PC-9 (cell line): ENCODE data around the gene SYCE1. TPM values are rescaled to one million over a fixed set of nuclear protein-coding genes. Genes with fewer than 3 reads are reported as not detected.
"Not testable (repeated sequence)": the region's sequence is repeated elsewhere in the genome, so short reads cannot be mapped to it uniquely, and the experiment has no call there.

ENCODE experiments used
- BruUV-seq: library from RNA; stranded (reverse); fragments of 400-500 nt; replicated peaks from 2 replicates; lab custom pipeline; 2021; lab: Mats Ljungman, UMichigan
- CTCF ChIA-PET: fragments of 300-600 bp; sonication (Branson Sonifier 250); formaldehyde crosslinking; loops from one replicate; lab custom pipeline; 2022; ENCODE audit warnings: antibody characterized with exemption; lab: Charles Lee
- POLR2A ChIA-PET: fragments of 300-600 bp; sonication (Branson Sonifier 250); formaldehyde crosslinking; loops from one replicate; lab custom pipeline; 2022; ENCODE audit warnings: antibody characterized with exemption; ENCODE audit not compliant: unreplicated experiment; lab: Charles Lee
- DNase-seq, 2 experiments: peaks; one replicate each; pipeline versions ENCODE4 v3.0.0 to v3.0.0-alpha.2; 2015 to 2022; ENCODE audit warnings: mixed read lengths in 1 of 2
- H2AFZ ChIP-seq: fragments of 200-600 bp; sonication (generic); 2 replicates; pipeline ENCODE4 v1.8.1; 2017; ENCODE audit warnings: antibody characterized with exemption
- H3F3A ChIP-seq: fragments of 200-600 bp; sonication (generic); 2 replicates; pipeline ENCODE4 v1.8.1; 2017; ENCODE audit warnings: antibody characterized with exemption, mild to moderate bottlenecking, low read depth; ENCODE audit not compliant: insufficient read depth
- H3K27ac ChIP-seq: fragments of 200-600 bp; sonication (generic); 2 replicates; pipeline ENCODE4 v1.6.1; 2016; ENCODE audit warnings: mixed run types
- H3K27me3 ChIP-seq: fragments of 200-600 bp; sonication (generic); 2 replicates; pipeline ENCODE4 v1.6.1; 2016; ENCODE audit warnings: low read depth, mixed run types; ENCODE audit not compliant: insufficient read depth
- H3K36me3 ChIP-seq: fragments of 200-600 bp; sonication (generic); 2 replicates; pipeline ENCODE4 v1.6.1; 2016; ENCODE audit warnings: low read depth, mixed run types
- H3K4me1 ChIP-seq: fragments of 200-600 bp; sonication (generic); replicated peaks from 2 replicates; pipeline ENCODE4 v1.6.1; 2016; ENCODE audit warnings: mixed run types; ENCODE audit not compliant: insufficient read depth
- H3K4me2 ChIP-seq: fragments of 200-600 bp; sonication (generic); 2 replicates; pipeline ENCODE4 v1.6.1; 2017; ENCODE audit warnings: mixed run types
- H3K4me3 ChIP-seq: fragments of 200-600 bp; sonication (generic); 2 replicates; pipeline ENCODE4 v1.6.1; 2016; ENCODE audit warnings: mixed run types
- H3K79me2 ChIP-seq: fragments of 200-600 bp; sonication (generic); 2 replicates; pipeline ENCODE4 v1.6.1; 2017; ENCODE audit warnings: low read depth, mixed run types
- H3K9me2 ChIP-seq: fragments of 200-600 bp; sonication (generic); 2 replicates; pipeline ENCODE4 v1.8.1; 2017; ENCODE audit warnings: mild to moderate bottlenecking; ENCODE audit not compliant: insufficient read depth
- H3K9me3 ChIP-seq: fragments of 200-600 bp; sonication (generic); 2 replicates; pipeline ENCODE4 v1.8.1; 2016; ENCODE audit warnings: low read depth; ENCODE audit not compliant: insufficient read depth
- H4K20me1 ChIP-seq: fragments of 200-600 bp; sonication (generic); 2 replicates; pipeline ENCODE4 v1.8.1; 2017; ENCODE audit not compliant: insufficient read depth
- EZH2 ChIP-seq: fragments of 200-600 bp; sonication (generic); IDR thresholded peaks from 2 replicates; pipeline ENCODE4 v1.8.0; 2017; ENCODE audit warnings: antibody characterized with exemption, low read depth
- intact Hi-C: fragments of 100-400 bp; cut with micrococcal nuclease; formaldehyde crosslinking; loops from one replicate; pipeline ENCODE4 v1.10.0; 2022; ENCODE audit not compliant: unreplicated experiment
- total RNA-seq: library from RNA; stranded (reverse); gene quantifications from 2 replicates; pipeline ENCODE4 v1.2.3, GENCODE V29; 2021
- TF ChIP-seq, protein P1 (sequence below): fragments of 200-600 bp; sonication (generic); conservative IDR thresholded peaks from 2 replicates; pipeline ENCODE4 v1.6.1; 2017; ENCODE audit warnings: mixed run types, antibody characterized with exemption, mild to moderate bottlenecking, moderate library complexity

Gene SYCE1
- total RNA-seq, 1 experiment from 2014 or later = not detected

DNA sequence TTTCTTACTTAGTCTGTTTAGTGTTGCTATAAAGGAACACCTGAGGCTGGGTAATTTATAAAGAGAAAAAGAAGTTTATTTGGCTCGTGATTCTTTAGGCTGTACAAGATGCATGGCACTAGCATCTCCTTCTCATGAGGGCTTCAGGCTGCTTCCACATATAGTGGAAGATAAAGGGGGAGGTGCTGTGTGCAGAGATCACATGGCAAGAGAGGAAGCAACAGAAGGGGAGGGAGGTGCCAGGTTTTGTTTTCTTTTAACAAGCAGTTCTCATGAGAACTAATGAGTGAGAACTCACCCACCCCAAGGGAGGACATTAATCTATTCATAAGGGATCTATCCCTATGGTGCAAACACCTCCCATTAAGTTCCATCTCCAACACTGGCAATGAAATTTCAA is 20.9 kb downstream of the SYCE1 start:
- DNase-seq = no peak
- POLR2A ChIA-PET = no interaction called here
- Histone ChIP-seq H2AFZ (no peak overlapping the region), H3K79me2 (no peaks in the 10 kb centered on the region), H3K27ac (no peak overlapping the region), H3F3A (no peaks in the 10 kb centered on the region), H3K4me2 (no peak overlapping the region), H3K9me2 (no peaks in the 10 kb centered on the region), H4K20me1 (no peaks in the 10 kb centered on the region), H3K4me3 (no peak overlapping the region), H3K9me3 (no peaks in the 10 kb centered on the region), H3K27me3 (no peaks in the 10 kb centered on the region), H3K36me3 (no peaks in the 10 kb centered on the region), H3K4me1 (no peaks in the 10 kb centered on the region)
- BruUV-seq = no TSS peak
- CTCF ChIA-PET = no interaction called here
- intact Hi-C loops = no loop called here
- no peak for TF ChIP-seq EZH2
- TF ChIP-seq, protein P1, sequence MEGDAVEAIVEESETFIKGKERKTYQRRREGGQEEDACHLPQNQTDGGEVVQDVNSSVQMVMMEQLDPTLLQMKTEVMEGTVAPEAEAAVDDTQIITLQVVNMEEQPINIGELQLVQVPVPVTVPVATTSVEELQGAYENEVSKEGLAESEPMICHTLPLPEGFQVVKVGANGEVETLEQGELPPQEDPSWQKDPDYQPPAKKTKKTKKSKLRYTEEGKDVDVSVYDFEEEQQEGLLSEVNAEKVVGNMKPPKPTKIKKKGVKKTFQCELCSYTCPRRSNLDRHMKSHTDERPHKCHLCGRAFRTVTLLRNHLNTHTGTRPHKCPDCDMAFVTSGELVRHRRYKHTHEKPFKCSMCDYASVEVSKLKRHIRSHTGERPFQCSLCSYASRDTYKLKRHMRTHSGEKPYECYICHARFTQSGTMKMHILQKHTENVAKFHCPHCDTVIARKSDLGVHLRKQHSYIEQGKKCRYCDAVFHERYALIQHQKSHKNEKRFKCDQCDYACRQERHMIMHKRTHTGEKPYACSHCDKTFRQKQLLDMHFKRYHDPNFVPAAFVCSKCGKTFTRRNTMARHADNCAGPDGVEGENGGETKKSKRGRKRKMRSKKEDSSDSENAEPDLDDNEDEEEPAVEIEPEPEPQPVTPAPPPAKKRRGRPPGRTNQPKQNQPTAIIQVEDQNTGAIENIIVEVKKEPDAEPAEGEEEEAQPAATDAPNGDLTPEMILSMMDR = no peak

DNA sequence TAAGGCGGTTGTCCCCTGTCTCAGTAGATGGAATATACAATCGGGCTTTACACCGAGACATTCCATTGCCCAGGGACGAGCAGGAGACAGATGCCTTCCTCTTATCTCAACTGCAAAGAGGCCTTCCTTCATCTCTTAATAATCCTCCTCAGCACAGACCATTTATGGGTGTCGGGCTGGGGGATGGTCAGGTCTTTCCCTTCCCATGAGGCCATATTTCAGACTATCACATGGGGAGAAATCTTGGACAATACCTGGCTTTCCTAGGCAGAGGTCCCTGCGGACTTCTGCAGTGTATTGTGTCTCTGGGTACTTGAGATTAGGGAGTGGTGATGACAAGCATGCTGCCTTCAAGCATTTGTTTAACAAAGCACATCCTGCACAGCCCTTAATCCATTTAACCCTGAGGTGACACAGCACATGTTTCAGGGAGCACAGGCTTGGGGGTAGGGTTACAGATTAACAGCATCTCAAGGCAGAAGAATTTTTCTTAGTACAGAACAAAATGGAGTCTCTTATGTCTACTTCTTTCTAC is 23.9 kb downstream of the SYCE1 start:
- H3K79me2 ChIP-seq, H2AFZ ChIP-seq, H3K9me2 ChIP-seq, BruUV-seq, H3K27ac ChIP-seq, POLR2A ChIA-PET, H3F3A ChIP-seq, H3K9me3 ChIP-seq, H3K4me3 ChIP-seq, H3K4me1 ChIP-seq, H3K4me2 ChIP-seq, DNase-seq, H3K36me3 ChIP-seq, H3K27me3 ChIP-seq, CTCF ChIA-PET, H4K20me1 ChIP-seq, intact Hi-C loops: not testable (repeated sequence)

DNA sequence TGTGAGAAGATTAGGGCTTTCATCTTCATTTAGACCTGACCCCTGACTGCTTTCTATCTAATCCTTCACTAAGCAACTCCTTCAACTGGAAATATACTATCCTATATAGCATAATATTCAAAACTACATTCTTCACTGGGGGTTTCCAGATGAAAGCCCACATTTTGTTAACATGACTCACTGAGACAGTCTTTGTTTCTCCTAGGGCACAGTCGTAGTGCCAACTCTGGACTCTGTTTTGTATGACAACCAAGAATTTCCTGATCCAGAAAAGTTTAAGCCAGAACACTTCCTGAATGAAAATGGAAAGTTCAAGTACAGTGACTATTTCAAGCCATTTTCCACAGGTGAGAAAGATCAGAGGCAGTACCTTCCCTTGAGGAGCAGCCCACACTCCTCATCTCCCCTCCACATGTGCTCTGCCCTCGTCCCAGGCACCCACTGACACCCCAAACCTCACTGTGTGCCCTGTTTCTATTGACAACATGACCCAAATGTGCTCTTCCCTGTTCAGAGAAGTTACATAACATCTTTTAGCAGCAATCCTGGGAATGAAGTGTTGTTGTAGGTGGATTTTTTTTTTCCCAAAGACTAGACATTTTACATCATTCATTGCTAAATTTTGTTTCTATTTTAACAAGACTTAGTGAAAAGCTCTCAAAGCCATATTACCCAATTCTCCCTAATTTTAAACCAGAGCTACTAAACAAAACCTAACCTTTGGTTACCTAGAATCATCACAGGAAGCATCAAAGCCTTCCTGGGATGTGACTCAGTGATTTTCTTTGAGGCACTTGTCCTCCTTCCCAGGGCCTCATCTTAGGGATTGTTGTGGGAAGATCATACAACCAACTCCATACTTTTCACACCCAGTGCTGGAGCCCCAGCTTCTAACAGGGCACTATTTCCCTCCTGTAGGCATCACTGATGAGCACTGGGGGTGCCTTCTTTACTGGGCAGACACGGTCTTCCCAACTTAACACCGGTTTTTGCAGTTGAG is 27.5 kb downstream of the SYCE1 start:
- H3K79me2 ChIP-seq = no peaks in the 10 kb centered on the region
- no peaks in the 10 kb centered on the region for H4K20me1 ChIP-seq
- no peak overlapping the region for H3K4me2 ChIP-seq
- no peaks in the 10 kb centered on the region for H3K4me1 ChIP-seq
- H3K27ac ChIP-seq = no peak overlapping the region
- TF ChIP-seq, protein P1 = no peak
- TF ChIP-seq EZH2 = no peak
- no peak for DNase-seq
- H2AFZ ChIP-seq = no peak overlapping the region
- CTCF ChIA-PET = no interaction called here
- no peaks in the 10 kb centered on the region for H3K9me2 ChIP-seq
- POLR2A ChIA-PET = no interaction called here
- no peaks in the 10 kb centered on the region for H3F3A ChIP-seq
- BruUV-seq = no TSS peak
- no peaks in the 10 kb centered on the region for H3K27me3 ChIP-seq
- intact Hi-C loops = no loop called here
- H3K36me3 ChIP-seq = no peaks in the 10 kb centered on the region
- H3K9me3 ChIP-seq = no peaks in the 10 kb centered on the region
- H3K4me3 ChIP-seq = no peak overlapping the region
